HG03571 (cell line): ENCODE data around the gene CNN2.

Source experiments
- ATAC-seq: cut with Tn5 transposase; IDR thresholded peaks from one replicate; pipeline ENCODE4 v1.9.1; 2021; ENCODE audit not compliant: unreplicated experiment

Gene CNN2

DNA sequence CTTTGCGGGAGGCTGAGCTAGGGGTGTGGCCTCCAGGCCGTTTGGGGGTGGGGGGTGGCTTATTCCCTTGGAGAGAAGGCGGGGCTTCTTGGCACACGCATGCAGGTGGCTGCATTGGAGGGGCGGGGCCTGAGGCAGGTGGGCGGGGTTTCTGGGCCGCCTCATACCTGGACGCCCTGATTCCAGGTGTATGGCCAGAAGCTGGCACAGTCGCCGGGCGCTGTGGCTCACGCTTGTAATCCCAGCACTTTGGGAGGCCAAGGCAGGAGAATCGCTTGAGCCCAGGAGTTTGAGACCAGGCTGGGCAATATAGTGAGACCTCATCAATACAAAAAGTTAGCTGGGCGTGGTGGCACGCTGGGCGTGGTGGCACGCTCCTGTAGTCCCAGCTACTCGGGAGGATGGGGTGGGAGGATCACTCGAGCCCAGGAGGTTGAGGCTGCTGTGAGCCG is 21.3 kb downstream of the CNN2 start:
- ATAC-seq: no peak

DNA sequence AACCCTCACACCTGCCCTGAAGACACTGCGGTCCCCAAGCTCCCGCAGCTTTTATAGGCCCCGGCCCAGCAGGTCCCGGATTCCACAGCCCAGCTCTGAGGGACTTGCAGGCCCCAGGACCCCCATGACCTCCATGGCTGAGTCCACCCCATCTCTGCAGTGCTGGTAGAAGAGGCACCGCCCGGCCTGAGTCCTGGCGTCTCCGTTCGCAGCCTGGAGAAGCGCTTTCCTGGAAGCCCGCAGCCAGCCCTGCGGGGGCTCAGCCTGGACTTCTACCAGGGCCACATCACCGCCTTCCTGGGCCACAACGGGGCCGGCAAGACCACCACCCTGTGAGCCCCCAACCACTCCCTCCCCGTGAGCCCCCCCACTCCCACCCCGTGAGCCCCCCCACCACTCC is 22.7 kb downstream of the CNN2 start:
- no peak for ATAC-seq

DNA sequence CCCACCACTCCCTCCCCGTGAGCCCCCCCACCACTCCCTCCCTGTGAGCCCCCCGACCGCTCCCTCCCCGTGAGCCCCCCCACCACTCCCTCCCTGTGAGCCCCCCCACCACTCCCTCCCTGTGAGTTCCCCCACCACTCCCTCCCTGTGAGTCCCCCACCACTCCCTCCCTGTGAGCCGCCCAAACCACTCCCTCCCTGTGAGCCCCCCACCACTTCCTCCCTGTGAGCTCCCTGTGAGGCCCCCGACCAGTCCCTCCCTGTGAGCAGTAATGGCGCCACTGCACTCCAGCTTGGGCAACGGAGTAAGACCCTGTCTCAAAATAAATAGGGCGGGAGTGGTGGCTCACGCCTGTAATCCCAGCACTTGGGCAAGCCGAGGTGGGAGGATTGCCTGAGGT is 23.4 kb downstream of the CNN2 start:
- ATAC-seq: no peak

DNA sequence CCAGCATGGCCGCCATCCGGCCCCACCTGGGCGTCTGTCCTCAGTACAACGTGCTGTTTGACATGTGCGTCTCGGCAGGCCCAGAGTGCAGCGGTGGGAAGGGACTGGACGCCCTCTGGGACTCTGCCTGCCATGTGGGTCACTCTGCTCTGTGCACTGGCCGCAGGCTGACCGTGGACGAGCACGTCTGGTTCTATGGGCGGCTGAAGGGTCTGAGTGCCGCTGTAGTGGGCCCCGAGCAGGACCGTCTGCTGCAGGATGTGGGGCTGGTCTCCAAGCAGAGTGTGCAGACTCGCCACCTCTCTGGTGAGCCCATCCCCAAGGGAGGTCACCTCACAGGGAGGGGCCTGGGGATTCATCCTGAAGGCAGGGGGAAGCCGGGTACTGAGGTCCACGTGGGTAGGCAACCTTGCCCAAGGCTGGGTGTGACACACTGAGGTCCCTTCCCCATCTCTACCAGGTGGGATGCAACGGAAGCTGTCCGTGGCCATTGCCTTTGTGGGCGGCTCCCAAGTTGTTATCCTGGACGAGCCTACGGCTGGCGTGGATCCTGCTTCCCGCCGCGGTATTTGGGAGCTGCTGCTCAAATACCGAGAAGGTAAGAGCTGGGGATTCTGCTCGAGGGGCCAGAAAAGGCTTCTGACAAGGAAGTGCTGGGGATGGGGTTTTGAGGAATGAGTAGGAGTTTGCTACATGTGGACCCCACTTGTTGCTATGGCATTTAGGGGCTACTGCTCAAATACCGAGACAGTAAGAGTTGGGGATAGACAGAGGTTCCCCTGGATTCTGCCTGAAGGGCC is 24.8 kb downstream of the CNN2 start:
- no peak for ATAC-seq

DNA sequence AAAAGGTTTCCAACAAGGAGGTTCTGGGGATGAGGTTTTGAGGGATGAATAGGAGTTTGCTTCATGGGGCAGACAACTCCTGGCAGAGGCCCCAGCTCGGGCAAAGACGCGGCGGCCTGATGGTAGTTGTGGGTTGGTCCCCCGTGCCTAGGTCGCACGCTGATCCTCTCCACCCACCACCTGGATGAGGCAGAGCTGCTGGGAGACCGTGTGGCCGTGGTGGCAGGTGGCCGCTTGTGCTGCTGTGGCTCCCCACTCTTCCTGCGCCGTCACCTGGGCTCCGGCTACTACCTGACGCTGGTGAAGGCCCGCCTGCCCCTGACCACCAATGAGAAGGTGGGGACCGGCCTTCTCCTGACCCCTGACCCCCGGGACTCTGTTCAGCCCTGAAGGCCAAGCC is 25.4 kb downstream of the CNN2 start:
- ATAC-seq: no peak

- no peak for ATAC-seq
Measured at GRCh38 chr19:1052349-1052975, 26.1 kb downstream of the CNN2 start.

- no peak for ATAC-seq
Measured at GRCh38 chr19:1053176-1054101, 27.0 kb downstream of the CNN2 start.

- ATAC-seq: no peak
Measured at GRCh38 chr19:1054102-1055027, 28.0 kb downstream of the CNN2 start.

- no peak for ATAC-seq
Measured at GRCh38 chr19:1055028-1055425, 28.6 kb downstream of the CNN2 start.

DNA sequence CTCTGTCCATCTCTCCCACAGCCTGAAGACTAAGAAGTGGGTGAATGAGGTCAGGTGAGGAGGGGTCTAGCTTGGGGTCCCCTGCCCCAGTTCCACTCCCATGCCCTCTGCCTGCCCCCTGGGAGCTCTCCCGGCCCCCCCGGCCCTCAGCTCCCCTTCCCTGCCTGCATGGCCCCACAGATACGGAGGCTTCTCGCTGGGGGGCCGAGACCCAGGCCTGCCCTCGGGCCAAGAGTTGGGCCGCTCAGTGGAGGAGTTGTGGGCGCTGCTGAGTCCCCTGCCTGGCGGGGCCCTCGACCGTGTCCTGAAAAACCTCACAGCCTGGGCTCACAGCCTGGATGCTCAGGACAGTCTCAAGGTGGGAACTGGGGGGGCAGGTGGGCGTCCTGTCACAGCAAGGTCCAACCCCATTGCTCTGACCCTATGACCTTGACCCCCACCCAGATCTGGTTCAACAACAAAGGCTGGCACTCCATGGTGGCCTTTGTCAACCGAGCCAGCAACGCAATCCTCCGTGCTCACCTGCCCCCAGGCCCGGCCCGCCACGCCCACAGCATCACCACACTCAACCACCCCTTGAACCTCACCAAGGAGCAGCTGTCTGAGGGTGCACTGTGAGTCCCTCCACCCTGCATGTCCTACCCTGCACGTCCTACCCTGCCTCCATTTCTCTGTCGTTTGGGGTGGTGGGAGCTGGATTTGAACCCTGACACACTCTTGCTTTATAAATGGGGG is 29.6 kb downstream of the CNN2 start:
- no peak for ATAC-seq

DNA sequence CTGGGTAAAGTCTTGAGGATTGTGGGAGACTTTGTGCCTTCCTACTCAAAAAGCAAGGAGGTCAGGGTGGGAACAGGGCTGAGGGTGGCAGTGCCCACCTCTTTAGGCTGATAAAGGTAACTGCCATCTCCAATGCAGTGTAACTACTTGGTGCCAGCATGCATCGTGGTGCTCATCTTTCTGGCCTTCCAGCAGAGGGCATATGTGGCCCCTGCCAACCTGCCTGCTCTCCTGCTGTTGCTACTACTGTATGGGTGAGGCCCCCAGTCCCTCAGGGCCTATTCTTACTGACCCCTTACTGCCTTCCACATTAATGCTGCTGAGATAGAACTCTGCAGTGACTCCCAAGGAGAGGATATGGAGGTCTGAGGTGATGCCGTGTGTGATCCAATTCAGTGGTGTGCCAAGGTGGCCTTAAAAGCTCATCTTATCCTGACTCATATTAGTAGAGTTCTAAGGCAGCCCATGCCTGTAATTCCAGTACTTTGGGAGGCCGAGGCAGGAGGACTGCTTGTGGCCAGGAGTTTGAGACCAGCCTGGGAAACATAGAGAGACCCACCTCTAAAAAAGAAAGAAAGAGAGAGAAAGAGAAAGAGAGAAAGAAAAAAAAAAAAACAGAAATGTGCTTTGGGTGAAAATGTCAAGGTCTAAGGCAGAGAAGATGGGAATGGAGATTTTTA is 30.9 kb downstream of the CNN2 start:
- no peak for ATAC-seq

- ATAC-seq: no peak
Measured at GRCh38 chr19:1058112-1058511, 31.7 kb downstream of the CNN2 start.

DNA sequence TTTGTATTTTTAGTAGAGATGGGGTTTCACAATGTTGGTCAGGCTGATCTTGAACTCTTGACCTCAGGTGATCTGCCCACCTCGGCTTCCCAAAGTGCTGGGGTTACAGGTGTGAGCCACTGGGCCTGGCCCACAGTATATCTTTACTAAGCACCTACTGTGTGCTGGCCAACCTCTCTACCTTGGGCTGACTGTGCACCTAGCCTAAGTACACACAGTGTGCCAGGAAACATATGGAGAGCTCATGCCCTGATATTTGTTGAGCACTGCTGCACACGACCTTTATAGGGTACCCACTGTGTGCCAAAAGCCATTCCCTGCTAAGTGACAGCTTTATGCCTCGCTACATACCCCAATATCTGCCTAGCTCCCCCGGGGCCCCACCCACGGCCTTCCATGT is 34.3 kb downstream of the CNN2 start:
- ATAC-seq: no peak

DNA sequence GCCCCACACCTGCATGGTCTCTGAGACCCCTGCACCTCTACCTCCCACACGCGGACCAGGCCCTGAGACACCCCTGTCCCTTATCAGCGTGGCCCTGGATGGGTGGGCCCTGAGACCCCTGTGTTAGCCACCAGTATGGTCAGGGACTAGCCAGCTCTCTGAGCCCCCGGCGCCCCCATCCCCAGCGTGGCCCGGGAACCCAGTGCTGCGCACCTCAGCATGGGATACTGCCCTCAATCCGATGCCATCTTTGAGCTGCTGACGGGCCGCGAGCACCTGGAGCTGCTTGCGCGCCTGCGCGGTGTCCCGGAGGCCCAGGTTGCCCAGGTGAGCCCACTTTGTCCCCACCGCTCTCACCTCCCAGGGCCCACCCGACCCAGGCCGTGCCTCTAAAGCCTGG is 35.6 kb downstream of the CNN2 start:
- no peak for ATAC-seq

DNA sequence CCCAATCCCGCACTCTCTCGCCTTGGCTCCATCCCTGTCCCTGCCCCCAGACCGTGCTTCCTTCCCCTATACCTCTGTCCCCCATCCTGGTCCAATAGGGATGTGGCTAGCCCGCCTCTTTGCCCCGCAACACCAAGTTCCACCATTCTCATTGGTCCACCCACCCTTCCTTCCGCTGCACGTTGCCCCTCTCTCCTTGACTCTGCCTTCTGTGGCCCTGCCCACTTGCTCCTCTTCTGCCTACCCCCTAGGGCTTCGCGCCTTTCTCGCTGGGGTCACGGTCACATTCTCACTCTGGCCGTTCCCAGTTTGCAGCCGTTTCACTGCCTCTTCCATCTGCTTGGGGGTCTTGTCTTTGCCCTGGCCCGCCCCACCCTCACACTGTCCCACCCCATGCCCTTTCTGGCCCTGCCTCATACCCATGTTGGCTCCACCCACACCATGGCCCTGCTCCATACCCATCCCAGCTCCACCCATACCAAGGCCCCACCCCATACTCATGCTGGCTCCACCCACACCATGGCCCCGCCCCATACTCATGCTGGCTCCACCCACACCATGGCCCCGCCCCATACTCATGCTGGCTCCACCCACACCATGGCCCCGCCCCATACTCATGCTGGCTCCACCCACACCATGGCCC is 36.1 kb downstream of the CNN2 start:
- ATAC-seq: no peak

DNA sequence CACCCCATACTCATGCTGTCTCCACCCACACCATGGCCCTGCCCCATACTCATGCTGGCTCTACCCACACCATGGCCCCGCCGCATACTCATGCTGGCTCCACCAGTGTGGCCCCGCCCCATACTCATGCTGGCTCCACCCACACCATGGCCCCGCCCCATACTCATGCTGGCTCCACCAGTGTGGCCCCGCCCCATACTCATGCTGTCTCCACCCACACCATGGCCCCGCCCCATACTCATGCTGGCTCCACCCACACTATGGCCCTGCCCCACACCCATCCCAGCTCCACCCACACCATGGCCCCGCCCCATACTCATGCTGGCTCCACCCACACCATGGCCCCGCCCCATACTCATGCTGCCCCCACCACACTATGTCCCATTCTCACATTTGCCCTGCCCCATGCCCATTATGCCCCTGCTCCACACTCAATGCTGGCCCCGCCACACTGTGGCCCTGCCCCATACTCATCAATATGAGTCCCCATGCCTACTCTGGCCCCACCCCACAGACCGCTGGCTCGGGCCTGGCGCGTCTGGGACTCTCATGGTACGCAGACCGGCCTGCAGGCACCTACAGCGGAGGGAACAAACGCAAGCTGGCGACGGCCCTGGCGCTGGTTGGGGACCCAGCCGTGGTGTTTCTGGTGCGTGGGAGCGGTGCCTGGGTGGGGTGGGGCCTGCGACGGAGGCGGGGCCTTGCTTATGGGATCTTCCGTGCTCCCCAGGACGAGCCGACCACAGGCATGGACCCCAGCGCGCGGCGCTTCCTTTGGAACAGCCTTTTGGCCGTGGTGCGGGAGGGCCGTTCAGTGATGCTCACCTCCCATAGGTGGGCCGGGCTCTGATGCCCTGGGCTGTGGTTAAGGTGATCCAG is 36.9 kb downstream of the CNN2 start:
- ATAC-seq: no peak

GRCh38 chr19:1063909-1064660 is 37.7 kb downstream of the CNN2 start:
- no peak for ATAC-seq
